Activated gamma-delta T cell (primary cell): Measurements from ENCODE around the gene ETNPPL.

Source experiments
- DNase-seq: peaks from one replicate; lab custom pipeline; 2025; lab: John Stamatoyannopoulos, UW
- total RNA-seq, 2 donors: gene quantifications; one replicate each; lab custom pipeline; 2026; lab: John Stamatoyannopoulos, UW

The ETNPPL gene
- total RNA-seq = 0 to 0.04 reads per million in 2 donors

DNA sequence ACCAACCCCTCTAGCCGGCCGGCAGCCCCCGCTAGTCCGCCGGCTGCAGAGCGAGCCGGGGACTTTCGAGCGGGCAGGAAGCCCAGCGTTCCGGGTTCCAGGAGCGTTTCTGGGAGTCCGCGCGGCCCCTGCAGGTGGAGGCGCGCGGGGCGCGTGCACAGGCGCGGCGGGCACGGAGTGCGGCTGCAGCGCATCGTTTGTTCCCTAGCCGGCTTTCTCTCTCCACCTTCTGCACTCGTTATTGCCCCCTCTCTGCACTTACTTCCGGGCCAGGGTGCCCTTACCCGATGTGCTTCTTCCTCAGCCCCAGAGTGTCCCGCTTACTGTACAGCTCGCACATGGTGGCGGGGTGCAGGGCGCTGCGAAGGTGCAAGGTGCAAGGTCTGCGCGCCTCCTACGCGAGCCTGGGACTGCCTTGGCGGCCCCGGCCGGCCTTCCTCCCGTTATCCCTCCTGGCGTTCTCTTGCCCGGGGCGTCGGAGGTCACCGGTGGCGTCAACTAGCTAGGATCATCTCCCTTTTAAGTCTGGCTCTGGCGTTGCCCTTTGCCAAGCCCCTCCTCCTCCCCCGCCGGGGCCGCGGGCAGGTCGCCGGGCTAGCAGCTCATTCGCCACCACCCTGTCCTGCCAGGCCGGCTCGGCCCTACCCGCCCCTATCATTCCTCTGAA lies at the start of gene ETNPPL:
Gene ETNPPL (minus strand): TSS at position 495 of the 667 bp plus-strand sequence. CDS start 155 bp downstream, at position 340.
- DNase-seq = peak; percentile 6

- DNase-seq = no peak
These were observed 48.6 kb upstream of the ETNPPL start for GRCh38 chr4:108811486-108811885.

DNA sequence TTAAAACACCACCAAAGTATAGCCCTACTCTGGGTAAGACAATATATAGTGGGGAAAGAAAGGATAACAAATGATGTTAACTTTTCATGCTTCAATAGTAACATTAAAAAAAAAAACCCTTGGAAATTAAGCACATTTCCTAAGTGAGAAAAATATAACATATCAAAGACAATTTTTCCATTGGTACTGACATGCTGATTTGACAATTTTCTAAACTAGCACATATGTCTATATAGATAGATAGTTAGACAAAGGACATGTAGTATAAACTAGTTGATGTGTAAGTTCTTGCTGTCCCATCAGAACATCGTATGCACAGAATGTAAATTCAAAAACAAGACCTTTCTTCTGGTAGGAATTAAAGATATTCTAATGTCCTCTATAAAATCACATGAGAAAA lies 47.2 kb upstream of the ETNPPL start:
- no peak for DNase-seq

- DNase-seq = no peak
These were observed 41.9 kb upstream of the ETNPPL start for GRCh38 chr4:108804648-108805273.

- no peak for DNase-seq
These were observed 36.5 kb upstream of the ETNPPL start for GRCh38 chr4:108799306-108799705.

DNA sequence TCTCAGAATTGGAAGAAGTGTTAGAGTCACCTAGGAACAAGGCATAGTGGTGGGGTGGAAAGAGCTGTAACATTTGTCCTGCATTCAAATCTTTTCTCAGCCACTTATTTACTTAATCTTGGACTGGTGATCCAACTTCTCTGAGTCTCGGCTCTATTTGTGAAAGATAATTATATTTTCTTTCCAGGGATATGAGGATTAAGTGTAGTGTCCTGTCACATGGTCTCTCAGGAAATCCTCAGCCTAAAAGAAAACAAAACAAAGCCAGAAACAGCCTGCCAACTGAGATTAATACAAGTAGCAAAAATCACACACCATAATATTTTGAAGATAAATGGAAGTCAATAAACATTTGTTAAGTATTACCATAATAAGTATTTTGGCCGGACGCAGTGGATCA lies 33.3 kb upstream of the ETNPPL start:
- no peak for DNase-seq

GRCh38 chr4:108795733-108796132 lies 32.9 kb upstream of the ETNPPL start:
- DNase-seq = no peak

- DNase-seq = no peak
These were observed 31.3 kb upstream of the ETNPPL start for GRCh38 chr4:108794136-108794535.

DNA sequence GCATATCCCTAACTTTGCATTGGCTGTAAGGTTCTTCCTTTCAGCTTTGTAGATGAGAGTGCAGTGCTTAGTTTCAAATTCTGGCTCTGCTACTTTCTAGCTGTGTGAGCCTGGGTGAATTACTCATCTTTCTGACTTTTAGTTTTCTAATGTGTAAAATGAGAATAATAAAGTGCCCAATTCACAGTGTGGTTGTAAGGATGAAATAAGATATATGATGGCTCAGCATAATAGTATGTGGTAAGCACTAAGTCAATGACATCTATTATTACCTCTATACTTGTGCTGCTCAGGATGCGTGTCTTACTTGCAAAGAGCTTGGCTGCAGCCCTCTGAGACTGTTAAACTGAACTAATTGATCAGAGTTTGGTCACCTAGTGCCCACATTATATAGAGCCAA lies 30.6 kb upstream of the ETNPPL start:
- no peak for DNase-seq

DNA sequence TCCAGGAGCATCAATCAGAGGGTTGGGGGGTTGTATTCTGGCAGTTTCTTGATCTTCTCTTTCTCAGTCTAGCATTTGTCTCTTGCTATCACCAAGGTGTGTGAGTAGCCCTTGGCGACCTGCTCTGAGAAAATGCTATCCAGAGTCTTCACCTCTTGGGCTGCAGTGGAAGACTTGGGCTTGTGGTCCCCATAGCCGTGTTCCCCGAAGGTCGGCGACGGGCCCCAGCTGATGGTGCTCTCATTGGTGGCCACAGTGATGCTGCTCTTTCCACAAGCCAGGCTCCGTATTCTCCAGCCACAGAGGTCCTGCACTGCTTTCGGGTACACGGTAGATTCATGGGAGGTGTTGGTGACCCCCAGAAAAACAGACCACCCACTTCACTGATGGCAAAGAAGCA lies 25.9 kb upstream of the ETNPPL start:
- no peak for DNase-seq

- no peak for DNase-seq
These were observed 24.9 kb upstream of the ETNPPL start for GRCh38 chr4:108787724-108788123.

- peak; percentile 3 for DNase-seq
These were observed 24.3 kb upstream of the ETNPPL start for GRCh38 chr4:108787106-108787505.

DNA sequence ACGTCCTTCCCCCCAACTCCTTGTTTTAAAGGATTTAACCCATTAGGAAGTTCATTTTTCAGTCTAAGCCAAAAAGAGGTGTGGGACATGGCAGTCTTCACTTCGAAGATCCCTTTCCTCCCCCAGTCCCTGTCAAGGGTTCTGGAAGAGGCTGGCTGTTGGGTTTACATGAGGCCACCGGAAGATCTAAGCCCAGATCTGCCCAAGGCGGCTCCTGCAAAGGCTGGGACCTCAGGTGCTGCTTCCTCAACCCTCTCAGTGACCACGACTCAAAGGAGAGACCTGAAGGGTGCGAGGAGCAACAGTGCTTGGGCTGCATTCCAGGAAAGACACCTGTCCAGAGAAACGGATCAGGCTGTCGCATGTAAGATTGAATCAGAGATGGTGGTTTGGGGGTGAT lies 23.5 kb upstream of the ETNPPL start:
- DNase-seq = no peak

DNA sequence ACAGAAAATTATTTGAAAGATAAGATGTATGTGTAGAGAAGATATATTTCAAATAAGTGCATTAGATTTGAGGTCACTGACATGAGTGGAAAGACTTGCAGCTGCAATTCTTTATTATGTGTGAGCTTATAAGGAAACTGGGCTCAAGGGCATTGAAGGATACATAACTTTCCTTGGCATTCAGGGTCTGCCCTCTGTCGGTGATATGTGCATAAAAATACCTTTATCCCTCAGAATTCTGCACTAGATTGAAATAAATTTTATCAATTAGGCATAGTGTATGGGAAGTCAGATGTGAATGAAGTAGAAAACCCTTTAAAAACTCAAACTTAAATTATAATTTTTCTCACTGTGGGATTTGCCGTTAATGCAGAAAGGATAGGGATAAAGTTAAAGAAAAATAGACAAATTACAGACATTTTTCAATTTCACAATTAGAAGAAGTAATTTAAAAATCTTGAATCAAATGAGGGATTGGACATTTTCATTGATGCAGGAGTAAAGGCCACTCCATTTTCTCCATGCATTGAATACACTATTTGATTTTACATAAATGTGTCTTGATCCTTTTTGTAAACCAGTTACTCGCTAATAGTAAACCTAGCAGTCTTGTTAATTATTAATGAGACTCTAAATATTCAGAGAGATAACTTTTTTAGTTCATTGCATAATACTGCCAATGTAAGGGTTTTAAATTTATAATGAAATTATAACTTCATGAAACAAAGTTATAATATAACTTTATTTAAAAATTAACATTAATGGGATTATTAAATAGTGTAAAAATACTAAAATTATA lies 21.0 kb upstream of the ETNPPL start:
- no peak for DNase-seq

DNA sequence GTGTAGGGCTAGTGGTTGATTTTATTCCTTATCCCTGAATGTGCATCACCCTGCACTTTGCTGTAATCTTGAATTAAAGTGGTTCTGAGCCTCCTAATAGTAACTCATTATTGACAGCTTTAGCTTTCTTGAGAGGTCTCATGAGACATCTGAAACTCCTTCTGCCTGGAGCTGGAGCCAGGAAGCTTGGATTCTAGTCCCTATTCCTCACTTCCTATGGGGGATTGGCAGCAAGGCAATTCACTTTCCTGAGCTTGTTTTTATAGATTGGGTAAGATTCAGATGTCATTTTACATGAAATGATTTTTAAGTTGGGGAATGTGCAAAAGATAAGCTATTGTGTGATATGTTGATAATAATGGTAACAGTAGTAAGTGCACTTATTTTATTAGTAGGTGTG lies 17.1 kb upstream of the ETNPPL start:
- DNase-seq = no peak

GRCh38 chr4:108777388-108777787 lies 14.5 kb upstream of the ETNPPL start:
- no peak for DNase-seq

DNA sequence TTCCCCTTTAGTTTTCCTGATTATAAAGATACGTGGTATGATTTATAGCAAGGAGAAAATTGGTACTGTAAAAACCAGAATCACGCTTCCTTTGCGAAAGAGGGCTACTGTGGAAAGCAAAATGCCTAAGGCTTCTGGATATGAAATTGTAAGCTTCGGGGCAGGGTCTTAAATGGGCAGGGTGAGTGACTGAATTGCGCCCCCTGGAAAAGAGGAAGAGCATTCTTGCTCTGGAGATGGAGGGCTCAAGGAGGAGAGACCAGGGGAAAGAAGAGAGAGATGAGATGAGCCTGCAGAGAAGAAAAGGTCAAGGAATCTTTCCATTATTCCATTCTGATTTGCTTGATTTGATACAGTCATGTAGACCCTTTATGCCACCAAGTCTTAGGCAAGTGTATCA lies 13.1 kb upstream of the ETNPPL start:
- DNase-seq = no peak

DNA sequence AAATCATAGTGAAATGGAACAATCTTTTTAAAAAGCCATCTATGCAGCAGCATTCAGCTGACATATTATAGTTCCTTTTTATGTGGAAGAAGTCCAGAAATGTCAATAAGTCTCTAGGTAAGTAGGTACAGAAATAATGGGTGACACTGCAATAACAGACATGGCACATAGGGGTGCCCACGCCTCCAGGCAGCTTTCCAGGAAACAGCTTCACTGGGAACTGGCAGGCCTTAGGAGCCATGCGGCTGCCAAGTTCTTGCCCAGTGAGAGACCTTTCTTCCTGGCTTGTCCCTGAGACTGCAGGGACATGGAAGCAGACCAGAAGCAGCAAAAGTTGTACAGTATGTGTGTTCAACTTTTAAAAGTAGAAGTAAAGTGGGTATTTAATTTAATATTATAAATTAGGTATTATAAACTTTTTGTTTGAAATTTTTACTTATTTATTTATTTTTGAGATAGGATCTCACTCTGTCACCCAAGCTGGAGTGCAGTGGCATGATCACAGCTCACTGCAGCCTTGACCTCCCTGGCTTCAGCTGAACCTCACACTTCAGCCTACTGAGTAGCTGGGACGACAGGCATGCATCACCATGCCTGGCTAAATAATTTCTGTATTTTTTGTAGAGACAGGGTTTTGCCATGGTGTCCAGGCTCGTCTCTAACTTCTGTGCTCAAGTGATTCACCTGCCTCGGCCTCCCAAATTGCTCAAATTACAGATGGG lies 12.1 kb upstream of the ETNPPL start:
- no peak for DNase-seq

- DNase-seq = no peak
These were observed 9.5 kb upstream of the ETNPPL start for GRCh38 chr4:108772402-108772801.

DNA sequence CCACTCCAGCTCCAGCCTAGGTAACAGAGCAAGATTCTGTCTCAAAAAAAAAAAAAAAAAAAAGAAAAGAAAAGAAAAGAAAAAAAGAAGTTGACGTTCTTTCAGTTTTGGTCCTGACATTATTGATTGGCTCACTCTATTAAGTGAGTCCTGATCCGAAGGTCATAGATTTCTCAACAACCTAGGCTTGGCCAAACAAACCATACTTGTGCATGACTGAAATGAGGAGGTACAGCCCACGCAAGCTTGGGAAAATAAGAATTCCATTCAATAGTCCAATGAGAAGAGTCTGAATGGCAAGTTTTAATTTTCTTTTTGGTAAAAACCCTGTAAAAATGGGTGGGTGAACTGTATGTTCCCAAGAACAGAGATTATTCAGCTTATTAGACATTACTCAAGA lies 3.2 kb upstream of the ETNPPL start:
- no peak for DNase-seq

DNA sequence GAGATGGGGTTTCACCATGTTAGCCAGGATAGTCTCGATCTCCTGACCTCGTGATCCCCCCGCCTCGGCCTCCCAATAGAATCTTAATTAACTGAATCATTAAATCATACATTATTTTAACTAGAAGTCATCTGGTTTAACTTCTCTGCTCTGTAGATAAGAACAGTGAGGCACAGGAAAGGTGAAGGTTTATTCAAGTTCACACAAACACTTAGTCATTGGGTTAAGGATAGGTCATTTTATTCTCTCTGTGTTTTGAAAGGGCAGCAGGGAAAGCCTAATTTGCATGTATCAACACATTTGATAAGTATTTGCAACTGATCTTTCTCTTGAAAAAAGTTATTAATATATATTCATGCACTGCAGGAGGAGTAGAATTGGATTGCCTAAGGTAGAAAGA lies 1.1 kb upstream of the ETNPPL start:
- DNase-seq = no peak

GRCh38 chr4:108763226-108763593 lies 357 bp upstream of the ETNPPL start:
- no peak for DNase-seq
